ENCODE results near the gene ANGPTL2.

Gene ANGPTL2

DNA sequence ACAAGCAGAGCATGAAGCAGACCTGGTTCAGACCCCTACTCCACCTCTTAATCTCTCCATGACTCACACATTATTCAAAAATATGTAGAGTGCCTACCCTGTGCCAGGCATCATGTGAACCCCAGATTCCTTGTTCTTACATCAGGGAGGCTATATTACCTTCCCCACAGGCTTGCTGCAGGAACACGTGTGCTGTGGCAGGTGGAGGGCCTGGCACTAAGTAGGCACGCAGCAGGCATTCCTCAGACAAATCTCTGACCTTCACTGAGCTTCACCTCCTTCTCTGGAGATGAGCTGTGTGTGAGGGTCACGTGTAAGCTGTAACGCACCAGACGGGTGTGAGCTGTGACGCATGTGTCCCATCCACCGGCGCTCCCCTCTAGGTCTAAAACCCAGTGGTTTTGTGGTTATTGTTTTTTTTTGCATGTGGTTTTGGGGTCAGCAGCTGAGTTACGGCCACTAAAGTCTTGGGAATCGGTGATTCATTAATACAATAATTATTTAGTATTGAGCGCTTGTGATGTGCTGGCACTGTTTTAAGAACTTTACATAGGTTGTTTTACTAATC lies 30.3 kb downstream of the ANGPTL2 start:
- Histone ChIP-seq H3K4me3 (replicated peaks; ENCODE audit: low read depth, low read length) (no peak overlapping the region), H3K36me3 (ENCODE audit: control insufficient read depth, insufficient read depth, low read length) (no peaks in the 10 kb centered on the region), H3K27me3 (replicated peaks; ENCODE audit: control insufficient read depth, insufficient read depth, low read length) (no peaks in the 10 kb centered on the region)
- no peak for DNase-seq (ENCODE audit: extremely low read depth, insufficient read length)
- TF ChIP-seq, protein P1, sequence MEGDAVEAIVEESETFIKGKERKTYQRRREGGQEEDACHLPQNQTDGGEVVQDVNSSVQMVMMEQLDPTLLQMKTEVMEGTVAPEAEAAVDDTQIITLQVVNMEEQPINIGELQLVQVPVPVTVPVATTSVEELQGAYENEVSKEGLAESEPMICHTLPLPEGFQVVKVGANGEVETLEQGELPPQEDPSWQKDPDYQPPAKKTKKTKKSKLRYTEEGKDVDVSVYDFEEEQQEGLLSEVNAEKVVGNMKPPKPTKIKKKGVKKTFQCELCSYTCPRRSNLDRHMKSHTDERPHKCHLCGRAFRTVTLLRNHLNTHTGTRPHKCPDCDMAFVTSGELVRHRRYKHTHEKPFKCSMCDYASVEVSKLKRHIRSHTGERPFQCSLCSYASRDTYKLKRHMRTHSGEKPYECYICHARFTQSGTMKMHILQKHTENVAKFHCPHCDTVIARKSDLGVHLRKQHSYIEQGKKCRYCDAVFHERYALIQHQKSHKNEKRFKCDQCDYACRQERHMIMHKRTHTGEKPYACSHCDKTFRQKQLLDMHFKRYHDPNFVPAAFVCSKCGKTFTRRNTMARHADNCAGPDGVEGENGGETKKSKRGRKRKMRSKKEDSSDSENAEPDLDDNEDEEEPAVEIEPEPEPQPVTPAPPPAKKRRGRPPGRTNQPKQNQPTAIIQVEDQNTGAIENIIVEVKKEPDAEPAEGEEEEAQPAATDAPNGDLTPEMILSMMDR (IDR thresholded peaks at IDR 0.05; ENCODE audit: insufficient read depth, low read length, poor library complexity, severe bottlenecking): no peak

DNA sequence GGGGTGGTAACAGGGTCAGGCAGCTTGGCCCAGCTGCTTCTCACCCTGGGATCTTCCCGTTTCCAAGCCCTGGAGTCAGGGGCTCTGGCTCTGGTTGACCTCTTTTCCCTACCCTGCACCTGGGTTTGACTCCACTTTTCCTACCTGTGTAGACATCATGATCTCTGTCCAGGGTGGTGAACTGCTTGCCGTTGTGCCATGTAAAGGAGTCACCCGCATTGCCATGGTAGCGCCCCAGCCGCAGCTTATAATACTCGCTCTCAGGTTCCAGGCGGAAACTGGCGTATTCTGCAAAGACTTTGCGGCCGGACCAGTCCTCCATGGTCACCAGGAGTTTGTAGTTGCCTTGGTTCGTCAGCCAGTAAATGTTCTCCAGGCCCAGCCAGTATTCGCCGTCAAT lies 30.9 kb downstream of the ANGPTL2 start:
- Histone ChIP-seq H3K27me3 (replicated peaks; ENCODE audit: control insufficient read depth, insufficient read depth, low read length) (no peaks in the 10 kb centered on the region), H3K4me3 (replicated peaks; ENCODE audit: low read depth, low read length) (no peak overlapping the region), H3K36me3 (ENCODE audit: control insufficient read depth, insufficient read depth, low read length) (no peaks in the 10 kb centered on the region)
- TF ChIP-seq, protein P1 (IDR thresholded peaks at IDR 0.05; ENCODE audit: insufficient read depth, low read length, poor library complexity, severe bottlenecking): no peak
- no peak for DNase-seq (ENCODE audit: extremely low read depth, insufficient read length)

DNA sequence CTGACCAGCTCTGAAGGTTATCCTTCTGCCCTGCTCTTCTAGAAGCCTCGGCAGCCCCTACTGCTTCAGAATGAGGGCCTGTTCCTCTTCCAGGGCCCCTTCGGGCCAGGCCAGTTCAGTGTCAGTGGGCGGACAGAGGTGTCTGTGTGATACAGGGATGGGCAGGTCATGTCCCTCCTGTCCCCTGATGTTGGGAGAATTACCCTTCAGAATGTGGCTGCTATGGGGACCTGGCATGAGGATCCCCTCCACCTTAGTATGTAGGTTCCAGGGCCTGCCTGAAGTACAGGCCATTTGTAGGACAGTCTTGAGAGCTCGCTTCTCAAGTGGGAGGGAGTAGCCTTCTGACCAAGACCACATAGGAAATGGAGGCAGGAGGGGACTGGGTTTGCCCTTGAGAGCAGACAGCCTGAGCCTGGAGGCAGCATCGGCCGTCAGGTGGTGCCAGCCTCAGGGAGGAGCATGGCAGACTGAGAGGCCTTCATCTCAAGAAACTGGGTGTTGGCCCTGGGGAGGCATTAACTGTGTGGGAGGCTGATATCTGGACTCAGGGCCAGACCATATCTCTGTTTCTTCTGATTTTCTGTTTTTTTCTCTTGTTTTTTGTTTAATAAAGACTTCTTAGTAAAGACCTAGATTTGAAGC lies 32.0 kb downstream of the ANGPTL2 start:
- H3K27me3 ChIP-seq (replicated peaks; ENCODE audit: control insufficient read depth, insufficient read depth, low read length): no peaks in the 10 kb centered on the region
- H3K4me3 ChIP-seq (replicated peaks; ENCODE audit: low read depth, low read length): no peak overlapping the region
- TF ChIP-seq, protein P1 (IDR thresholded peaks at IDR 0.05; ENCODE audit: insufficient read depth, low read length, poor library complexity, severe bottlenecking): no peak
- no peak for DNase-seq (ENCODE audit: extremely low read depth, insufficient read length)
- no peaks in the 10 kb centered on the region for H3K36me3 ChIP-seq (ENCODE audit: control insufficient read depth, insufficient read depth, low read length)

DNA sequence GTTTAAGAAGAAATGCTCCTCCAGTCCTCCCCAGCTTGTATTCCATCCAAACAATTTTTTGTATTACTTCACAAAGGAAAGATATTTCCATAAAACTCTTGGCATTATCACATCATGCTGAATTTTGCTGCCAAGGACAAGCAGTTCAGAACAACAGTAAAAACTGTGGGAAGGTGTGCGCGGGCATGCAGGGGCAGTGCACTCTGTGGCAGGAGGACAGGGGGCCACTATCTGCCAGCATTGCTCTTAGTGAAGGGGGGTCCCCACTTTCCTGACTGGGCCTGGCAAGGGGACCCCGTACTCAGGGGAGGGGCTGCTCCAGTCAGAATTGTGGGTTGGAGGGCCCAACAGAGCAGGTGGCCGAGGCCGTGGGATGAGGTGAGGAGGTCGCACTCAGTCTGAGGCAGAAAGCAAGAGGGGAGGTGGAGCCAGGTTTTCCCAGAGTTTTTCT lies 32.8 kb downstream of the ANGPTL2 start:
- TF ChIP-seq, protein P1 (IDR thresholded peaks at IDR 0.05; ENCODE audit: insufficient read depth, low read length, poor library complexity, severe bottlenecking): no peak
- Histone ChIP-seq H3K27me3 (replicated peaks; ENCODE audit: control insufficient read depth, insufficient read depth, low read length) (no peaks in the 10 kb centered on the region), H3K36me3 (ENCODE audit: control insufficient read depth, insufficient read depth, low read length) (no peaks in the 10 kb centered on the region), H3K4me3 (replicated peaks; ENCODE audit: low read depth, low read length) (no peak overlapping the region)
- no peak for DNase-seq (ENCODE audit: extremely low read depth, insufficient read length)

- TF ChIP-seq, protein P1 (IDR thresholded peaks at IDR 0.05; ENCODE audit: insufficient read depth, low read length, poor library complexity, severe bottlenecking): no peak
- DNase-seq (ENCODE audit: extremely low read depth, insufficient read length): no peak
- Histone ChIP-seq H3K27me3 (replicated peaks; ENCODE audit: control insufficient read depth, insufficient read depth, low read length) (no peaks in the 10 kb centered on the region), H3K36me3 (ENCODE audit: control insufficient read depth, insufficient read depth, low read length) (no peaks in the 10 kb centered on the region), H3K4me3 (replicated peaks; ENCODE audit: low read depth, low read length) (no peak overlapping the region)
Measured at GRCh38 chr9:127088724-127089615, 33.5 kb downstream of the ANGPTL2 start.

Data from GM06990 (cell line).